GM12874 (cell line): ENCODE data around the gene NRG2.

Experiments used
- CTCF ChIP-seq: IDR thresholded peaks from 2 replicates; pipeline ENCODE4 v1.5.1; 2011; ENCODE audit warnings: low read depth, mild to moderate bottlenecking, control low read depth, low read length, moderate library complexity; ENCODE audit not compliant: insufficient read depth

The NRG2 gene

GRCh38 chr5:139898981-139899380, 144.1 kb downstream of the NRG2 start:
- TF ChIP-seq CTCF, result no peak

DNA sequence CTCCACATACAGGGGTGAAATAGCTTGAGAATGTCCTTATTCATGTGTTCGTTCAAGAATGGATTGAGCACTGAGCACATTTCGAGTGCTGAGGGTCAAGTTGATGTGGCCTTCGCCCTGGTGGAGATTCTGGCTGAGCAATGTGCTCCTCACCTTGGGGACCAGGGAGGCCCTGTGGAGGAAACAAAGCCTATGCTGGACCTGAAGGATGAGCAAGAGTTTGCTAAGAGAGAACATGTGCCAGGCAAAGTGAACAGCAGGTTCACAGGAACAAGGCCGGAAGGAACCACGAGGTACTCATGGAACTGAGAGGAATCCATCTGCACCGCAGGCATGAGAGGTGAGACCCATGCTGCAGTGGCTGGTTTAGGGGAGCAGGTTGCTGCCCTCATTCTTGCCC, 145.1 kb downstream of the NRG2 start:
- no peak for TF ChIP-seq CTCF

DNA sequence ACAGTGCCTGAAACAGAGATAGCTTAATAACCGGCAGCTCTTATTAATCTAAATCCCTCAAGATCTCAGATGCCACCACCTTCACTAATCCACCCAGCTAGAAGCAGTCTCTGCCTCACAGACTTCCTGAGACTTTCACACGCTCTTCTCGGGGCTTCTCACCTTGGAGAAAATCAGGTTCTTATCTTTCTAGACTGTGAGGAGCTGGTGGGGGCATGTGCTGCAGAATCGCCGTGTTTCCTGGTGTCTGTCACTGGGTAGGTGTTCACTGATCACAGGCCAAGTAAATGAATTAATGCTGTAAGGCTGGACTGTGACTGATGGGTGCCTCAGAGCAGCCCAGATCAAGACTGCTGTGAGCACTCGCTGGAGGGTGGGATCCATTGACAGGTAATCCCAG, 145.8 kb downstream of the NRG2 start:
- TF ChIP-seq CTCF, result no peak

- no peak for TF ChIP-seq CTCF
Observed at GRCh38 chr5:139896718-139897117, 146.4 kb downstream of the NRG2 start.

GRCh38 chr5:139895647-139896046, 147.5 kb downstream of the NRG2 start:
- no peak for TF ChIP-seq CTCF

DNA sequence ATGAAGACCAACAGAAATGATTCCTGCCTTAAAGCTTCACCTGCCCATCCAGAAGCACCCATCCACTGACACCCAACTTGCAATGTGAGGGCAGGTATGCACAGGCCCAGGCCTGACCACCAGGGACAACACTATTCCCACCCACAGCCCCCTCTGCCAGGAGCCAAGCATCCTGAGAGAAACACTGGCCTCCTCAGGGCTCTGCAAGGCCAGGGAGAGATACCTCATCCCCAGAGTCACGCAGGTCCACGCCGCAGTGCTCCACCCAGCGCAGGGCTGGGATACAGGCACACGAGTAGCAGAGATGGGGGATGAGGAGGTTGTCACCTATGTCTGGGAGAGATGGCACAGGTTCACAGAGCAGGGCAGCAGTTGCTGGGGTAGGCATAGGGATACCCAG, 148.1 kb downstream of the NRG2 start:
- TF ChIP-seq CTCF, result no peak

DNA sequence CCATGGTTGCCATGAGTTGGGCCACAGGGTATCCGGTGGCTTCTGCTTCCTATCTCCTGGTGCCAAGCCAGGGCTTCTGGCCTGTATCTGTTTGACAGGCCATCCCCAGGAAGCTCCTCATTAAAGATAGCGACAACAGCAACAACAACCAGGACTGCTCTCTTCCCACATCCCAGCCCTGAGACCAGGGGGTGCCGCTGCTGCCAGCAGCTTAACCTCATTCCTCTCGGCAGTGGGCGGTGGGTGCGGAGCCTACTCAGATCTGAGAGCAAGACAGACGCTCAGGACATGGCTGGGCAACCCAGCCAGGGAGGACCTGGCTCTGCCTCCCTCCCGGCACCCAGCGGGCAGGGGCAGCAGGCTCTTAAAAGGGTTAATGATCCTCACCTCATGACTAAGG, 149.2 kb downstream of the NRG2 start:
- TF ChIP-seq CTCF, result no peak

- no peak for TF ChIP-seq CTCF
Observed at GRCh38 chr5:139889410-139889809, 153.7 kb downstream of the NRG2 start.
